Spinal cord (tissue), 10 donors: ENCODE data around the gene IL36RN. TPM values are rescaled to one million over a fixed set of nuclear protein-coding genes. Genes with fewer than 3 reads are reported as not detected.
A peak's percentile ranks its signal among the peaks of the same experiment; 100 is the strongest.

Source experiments
- DNase-seq, 6 donors: peaks; one replicate each; pipeline versions ENCODE4 v3.0.0 to v3.0.0-alpha.2; 2013 to 2015; ENCODE audit warnings: low spot score in 6 of 6, low read depth in 4 of 6
- H3K27ac ChIP-seq: one replicate; pipeline ENCODE4 v1.5.1; 2013; ENCODE audit warnings: low read depth, low read length, control low read depth
- H3K27me3 ChIP-seq: one replicate; pipeline ENCODE4 v1.6.1; 2013; ENCODE audit warnings: low read length; ENCODE audit not compliant: control insufficient read depth, insufficient read depth
- H3K36me3 ChIP-seq: one replicate; pipeline ENCODE4 v1.6.1; 2013; ENCODE audit warnings: low read length; ENCODE audit not compliant: control insufficient read depth, insufficient read depth
- H3K4me1 ChIP-seq: one replicate; pipeline ENCODE4 v1.6.1; 2013; ENCODE audit warnings: low read length; ENCODE audit not compliant: control insufficient read depth, insufficient read depth
- H3K4me3 ChIP-seq: one replicate; pipeline ENCODE4 v1.5.1; 2013; ENCODE audit warnings: low read depth, low read length, control low read depth
- H3K9me3 ChIP-seq: one replicate; pipeline ENCODE4 v1.6.1; 2013; ENCODE audit warnings: low read length; ENCODE audit not compliant: control insufficient read depth, insufficient read depth
- WGBS: methylation state at CpG from one replicate; pipeline ENCODE4 v1.1.5; 2013; ENCODE audit warnings: missing lambda C conversion rate; ENCODE audit not compliant: insufficient coverage; 5-methylcytosine and 5-hydroxymethylcytosine counted together
- polyA plus RNA-seq, 2 donors: library from polyadenylated mRNA; unstranded; fragments of 120-200 nt; gene quantifications; one replicate each; pipeline ENCODE4 v1.2.1, GENCODE V29; 2013; ENCODE audit not compliant: insufficient read length in 2 of 2
- total RNA-seq, 2 donors: library from RNA; depleted of rRNA in 1 of 2; stranded (reverse); fragments of 120-200 nt in 1 of 2; fragments of >200 nt in 1 of 2; gene quantifications; one replicate each; pipeline versions ENCODE4 v1.2.3 to v1.2.4, GENCODE V29; 2013 to 2014
- donor health status: healthy.

The IL36RN gene
- total and polyA plus RNA-seq, 4 donors, result 0.11 TPM; not detected in 3

DNA sequence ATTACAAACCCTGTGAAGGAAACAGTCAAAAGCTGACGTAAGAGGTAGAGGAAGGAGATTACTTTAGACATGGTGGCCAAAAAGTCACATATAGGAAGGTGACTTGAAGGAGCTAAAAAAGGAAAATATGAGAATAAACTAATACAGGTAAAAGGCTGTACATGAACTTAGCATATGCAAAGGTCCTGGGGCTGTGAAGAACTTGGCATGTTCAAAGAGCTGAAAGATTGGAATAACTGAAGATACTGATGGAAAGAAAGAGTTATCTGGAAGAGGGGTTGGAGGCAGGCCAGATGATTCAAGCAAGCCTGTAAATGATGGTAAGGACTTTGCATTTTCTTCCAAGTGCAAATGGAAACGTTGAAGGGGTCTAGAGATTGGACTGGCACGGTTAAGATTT, 40.5 kb upstream of the IL36RN start:
- Histone ChIP-seq H3K36me3 (no peaks in the 10 kb centered on the region), H3K9me3 (no peaks in the 10 kb centered on the region), H3K4me3 (no peak overlapping the region), H3K27me3 (no peaks in the 10 kb centered on the region), H3K4me1 (no peaks in the 10 kb centered on the region), H3K27ac (no peak overlapping the region)
- WGBS, result 64% methylated on average over 3 of the region's 3 CpGs
- DNase-seq, result no peak

DNA sequence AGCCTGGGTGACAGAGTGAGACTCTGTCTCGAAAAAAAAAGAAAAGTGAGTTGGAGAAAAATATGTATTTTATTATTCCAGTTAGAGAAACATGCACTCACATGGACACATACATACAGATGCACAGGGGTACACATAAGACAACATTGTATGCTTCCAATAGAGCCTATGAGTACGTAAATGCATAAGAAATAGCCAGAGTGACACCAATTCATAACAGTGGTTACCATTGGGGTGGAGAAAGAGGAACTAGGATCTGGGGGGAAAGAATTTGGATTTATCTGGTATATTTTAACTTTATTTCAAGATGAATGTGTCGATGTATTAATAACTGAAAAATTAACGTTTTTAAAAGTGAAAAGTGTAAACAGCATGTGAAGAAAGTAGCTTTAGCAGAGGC, 37.7 kb upstream of the IL36RN start:
- Histone ChIP-seq H3K4me1 (no peaks in the 10 kb centered on the region), H3K9me3 (no peaks in the 10 kb centered on the region), H3K27ac (no peak overlapping the region), H3K36me3 (no peaks in the 10 kb centered on the region), H3K27me3 (no peaks in the 10 kb centered on the region), H3K4me3 (no peak overlapping the region)
- no CpG with 5 or more reads among the region's 4 CpGs for WGBS
- DNase-seq, result no peak

DNA sequence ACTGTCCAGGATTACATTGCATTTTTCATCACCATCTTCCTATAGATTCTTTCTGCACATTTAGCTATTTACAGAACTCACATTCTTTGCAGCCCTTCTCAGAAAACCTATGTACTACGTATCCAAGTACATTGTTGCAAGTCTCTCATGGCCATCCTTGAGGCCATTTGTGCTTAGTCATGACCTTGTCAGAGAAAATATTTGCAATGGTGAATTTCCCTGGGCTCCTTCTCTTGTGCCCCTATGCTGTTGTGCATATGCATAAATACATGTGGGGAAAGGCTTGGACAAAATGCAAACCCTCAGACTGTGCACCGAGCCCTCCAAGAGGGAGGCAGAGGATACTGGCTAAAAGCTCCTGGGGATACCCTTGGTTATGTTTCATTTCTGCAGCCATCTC, 34.2 kb upstream of the IL36RN start:
- no peak for DNase-seq

DNA sequence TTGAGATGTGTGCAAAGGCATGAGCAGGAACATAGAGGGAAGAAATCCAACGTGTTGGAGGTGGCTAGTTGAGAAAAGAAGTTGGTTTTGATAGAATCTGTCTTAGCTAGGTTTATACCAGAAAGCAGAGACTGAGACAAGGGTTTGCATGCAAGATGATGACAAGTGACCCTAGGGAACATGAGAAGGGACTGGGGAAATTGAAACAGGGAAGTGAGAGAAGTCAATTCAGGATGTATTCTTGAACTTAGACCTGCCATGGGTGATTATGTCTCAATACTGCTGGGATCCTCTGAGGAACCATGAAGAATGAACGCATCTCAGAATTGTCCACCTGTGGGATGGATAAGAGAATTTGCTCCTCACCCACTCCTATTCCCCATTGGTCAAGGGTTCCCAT, 33.3 kb upstream of the IL36RN start:
- Histone ChIP-seq H3K4me1 (no peaks in the 10 kb centered on the region), H3K36me3 (no peaks in the 10 kb centered on the region), H3K9me3 (no peaks in the 10 kb centered on the region), H3K27me3 (peaks cover 6% of the 10 kb centered on the region), H3K4me3 (no peak overlapping the region), H3K27ac (no peak overlapping the region)
- WGBS, result 40% methylated on average over 1 of the region's 2 CpGs
- DNase-seq, result no peak

More for the DNA sequence above, 34.2 kb upstream of the IL36RN start:
- no peak overlapping the region for H3K27ac ChIP-seq
- H3K4me1 ChIP-seq, result no peaks in the 10 kb centered on the region
- no peak overlapping the region for H3K4me3 ChIP-seq
- WGBS, result 100% methylated on average over 1 of the region's 2 CpGs
- H3K36me3 ChIP-seq, result no peaks in the 10 kb centered on the region
- peaks cover 6% of the 10 kb centered on the region for H3K27me3 ChIP-seq
- no peaks in the 10 kb centered on the region for H3K9me3 ChIP-seq

GRCh38 chr2:113027691-113028090, 31.3 kb upstream of the IL36RN start:
- no peaks in the 10 kb centered on the region for H3K4me1 ChIP-seq
- WGBS, result 73% methylated on average over 1 of the region's 2 CpGs
- no peak overlapping the region for H3K27ac ChIP-seq
- H3K36me3 ChIP-seq, result no peaks in the 10 kb centered on the region
- H3K9me3 ChIP-seq, result no peaks in the 10 kb centered on the region
- H3K4me3 ChIP-seq, result no peak overlapping the region
- peaks cover 6% of the 10 kb centered on the region for H3K27me3 ChIP-seq
- no peak for DNase-seq

DNA sequence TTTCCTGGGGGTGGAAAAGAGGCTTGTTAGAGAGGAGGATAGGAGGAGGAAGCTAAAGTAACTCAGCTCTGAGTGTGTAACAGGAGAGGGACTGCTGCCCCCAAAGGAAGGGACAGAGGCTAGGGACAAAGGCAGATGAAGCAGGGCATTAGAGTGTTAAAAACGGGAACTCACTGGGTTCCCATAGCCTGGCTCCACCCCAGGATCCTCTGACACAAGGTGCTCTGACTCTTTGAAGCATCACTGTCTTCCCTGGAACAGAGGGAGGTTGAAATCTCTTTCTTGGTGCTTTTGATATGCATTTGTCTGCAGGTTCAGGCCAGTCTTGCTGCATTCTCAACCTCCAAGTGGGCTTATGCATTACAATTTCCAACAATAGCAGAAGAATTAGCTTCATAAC, 30.9 kb upstream of the IL36RN start:
- peaks cover 6% of the 10 kb centered on the region for H3K27me3 ChIP-seq
- H3K36me3 ChIP-seq, result no peaks in the 10 kb centered on the region
- no peak overlapping the region for H3K4me3 ChIP-seq
- DNase-seq, result peak in 1 of 6 donors; percentile 5
- 13% methylated on average over 1 of the region's 1 CpG for WGBS
- H3K4me1 ChIP-seq, result no peaks in the 10 kb centered on the region
- H3K27ac ChIP-seq, result no peak overlapping the region
- H3K9me3 ChIP-seq, result no peaks in the 10 kb centered on the region

DNA sequence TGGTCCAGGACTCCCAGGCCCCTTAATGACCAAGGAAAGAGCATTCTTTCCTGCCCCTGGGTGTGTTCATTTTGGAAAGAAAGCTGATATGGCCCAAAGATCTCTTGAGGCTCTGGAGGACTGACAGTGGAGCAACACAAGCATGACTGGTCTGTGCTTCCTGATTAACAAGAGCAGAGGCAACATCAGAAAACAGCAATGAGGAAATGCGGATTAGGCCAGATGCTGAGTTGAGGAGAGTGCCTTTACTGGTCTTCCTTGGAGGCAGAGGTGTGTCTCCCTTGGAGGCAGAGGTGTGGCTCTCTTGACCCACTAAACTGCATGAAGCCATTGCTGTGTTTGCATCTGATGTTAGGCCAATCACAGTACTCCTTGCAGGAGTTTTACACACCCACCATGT, 26.3 kb upstream of the IL36RN start:
- H3K27ac ChIP-seq, result no peak overlapping the region
- no peaks in the 10 kb centered on the region for H3K4me1 ChIP-seq
- no peak overlapping the region for H3K4me3 ChIP-seq
- no peaks in the 10 kb centered on the region for H3K36me3 ChIP-seq
- H3K27me3 ChIP-seq, result peaks cover 3% of the 10 kb centered on the region
- WGBS, result 100% methylated on average over 1 of the region's 1 CpG
- no peaks in the 10 kb centered on the region for H3K9me3 ChIP-seq
- no peak for DNase-seq

DNA sequence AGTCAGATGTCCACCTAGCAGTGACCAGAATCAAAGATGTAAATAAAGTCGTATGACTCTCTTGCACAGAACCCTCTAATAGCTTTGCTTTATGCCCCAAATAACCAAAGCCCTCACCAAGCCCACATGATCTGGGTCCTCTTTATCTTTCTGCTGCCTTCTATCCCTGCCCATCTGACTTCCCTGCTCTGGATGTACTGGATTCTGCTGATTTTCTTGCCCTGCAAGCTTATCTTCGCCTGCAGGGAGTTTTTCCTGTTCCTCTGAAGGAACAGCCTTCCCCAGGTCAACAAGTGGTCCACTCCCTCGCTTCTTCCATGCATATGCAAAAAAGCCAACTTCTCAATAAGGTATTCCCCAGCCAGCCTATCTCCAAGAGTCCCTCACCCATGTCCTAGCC, 25.0 kb upstream of the IL36RN start:
- 75% methylated on average over 3 of the region's 3 CpGs for WGBS
- Histone ChIP-seq H3K4me1 (no peaks in the 10 kb centered on the region), H3K9me3 (no peaks in the 10 kb centered on the region), H3K27me3 (no peaks in the 10 kb centered on the region), H3K4me3 (no peak overlapping the region), H3K27ac (no peak overlapping the region), H3K36me3 (no peaks in the 10 kb centered on the region)
- DNase-seq, result no peak

GRCh38 chr2:113036763-113037162, 22.2 kb upstream of the IL36RN start:
- DNase-seq, result no peak
- 91% methylated on average over 9 of the region's 9 CpGs for WGBS
- H3K36me3 ChIP-seq, result no peaks in the 10 kb centered on the region

DNA sequence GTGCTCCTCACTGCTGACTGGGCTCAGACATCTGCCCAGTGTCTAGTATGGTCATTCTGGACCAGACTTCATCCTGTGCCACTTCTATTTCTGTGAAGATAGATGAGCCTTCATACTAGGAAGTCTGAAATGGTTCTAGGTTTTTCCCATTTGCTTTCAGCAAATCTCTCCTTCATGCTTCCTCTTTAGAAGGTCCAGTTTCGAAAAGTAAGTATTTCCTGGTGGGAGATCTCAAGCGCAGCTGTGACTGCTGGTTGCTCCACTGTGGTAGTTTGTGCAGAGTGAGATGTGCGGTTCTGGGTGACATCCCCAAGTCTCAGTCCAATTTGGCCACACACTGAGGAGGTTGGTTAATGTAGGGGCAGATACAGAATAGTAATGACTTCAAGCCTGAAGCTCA, 20.7 kb upstream of the IL36RN start:
- DNase-seq, result no peak
- Histone ChIP-seq H3K9me3 (no peaks in the 10 kb centered on the region), H3K36me3 (no peaks in the 10 kb centered on the region), H3K4me3 (no peak overlapping the region), H3K4me1 (no peaks in the 10 kb centered on the region), H3K27ac (no peak overlapping the region), H3K27me3 (no peaks in the 10 kb centered on the region)
- 96% methylated on average over 3 of the region's 3 CpGs for whole genome bisulfite sequencing

More at GRCh38 chr2:113036763-113037162, 22.2 kb upstream of the IL36RN start:
- H3K4me1 ChIP-seq, result no peaks in the 10 kb centered on the region
- no peaks in the 10 kb centered on the region for H3K27me3 ChIP-seq
- H3K4me3 ChIP-seq, result no peak overlapping the region
- no peaks in the 10 kb centered on the region for H3K9me3 ChIP-seq
- H3K27ac ChIP-seq, result no peak overlapping the region
